ENCODE measurements around the gene BRAF.
"Not testable (repeated sequence)": the region's sequence is repeated elsewhere in the genome, so short reads cannot be mapped to it uniquely, and the experiment has no call there.

The BRAF gene

DNA sequence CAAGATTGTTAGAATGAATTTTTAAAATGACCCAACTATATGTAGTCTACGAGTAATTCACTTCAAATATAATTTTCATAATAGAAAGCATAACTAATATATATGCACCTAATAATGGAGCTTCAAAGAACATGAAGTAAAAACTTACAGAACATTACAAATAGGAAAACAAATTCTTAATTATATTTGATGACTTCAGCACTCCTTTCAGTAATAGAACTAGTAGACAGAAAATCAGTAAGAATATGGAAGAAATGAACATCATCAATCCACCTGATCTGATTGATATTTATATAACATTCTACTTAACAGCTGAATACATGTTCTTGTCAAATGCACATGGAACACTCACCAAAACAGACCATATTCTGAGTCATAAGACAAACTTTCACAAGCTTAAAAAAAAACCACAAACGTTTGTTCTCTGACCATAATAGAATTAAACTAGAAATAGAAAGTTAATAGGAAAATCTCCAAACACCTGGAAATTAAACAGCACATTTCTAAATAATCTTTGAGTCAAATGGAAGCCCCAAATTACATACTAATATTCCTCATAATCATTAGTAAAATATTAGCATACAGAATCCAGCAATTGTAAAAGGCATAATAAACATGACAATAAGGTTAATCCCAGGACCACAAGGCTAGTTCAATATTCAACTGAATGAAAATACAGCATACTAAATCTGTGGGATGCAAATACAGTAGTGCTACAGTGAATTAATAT, 48.0 kb downstream of the BRAF start:
- DNase-seq = peak; percentile 47

DNA sequence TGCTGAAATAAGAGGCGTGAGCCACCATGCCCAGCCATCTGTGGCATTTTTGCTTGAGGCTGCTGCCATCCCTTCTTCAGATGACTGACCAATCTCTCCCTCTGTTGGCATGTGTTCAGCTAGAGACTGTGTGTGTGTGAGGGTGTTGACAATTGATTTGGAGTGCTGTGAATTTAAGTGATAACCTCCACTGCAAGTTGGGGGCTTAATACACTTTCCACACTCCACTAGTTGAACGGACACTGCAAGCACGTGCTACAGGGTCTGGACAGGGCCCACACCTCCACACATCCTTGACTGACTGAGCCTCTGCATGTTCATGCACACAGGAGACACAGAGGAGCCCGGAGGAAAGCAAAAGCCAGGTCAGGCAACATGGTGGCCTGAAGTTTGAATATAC, 51.3 kb downstream of the BRAF start:
- no peak for DNase-seq

DNA sequence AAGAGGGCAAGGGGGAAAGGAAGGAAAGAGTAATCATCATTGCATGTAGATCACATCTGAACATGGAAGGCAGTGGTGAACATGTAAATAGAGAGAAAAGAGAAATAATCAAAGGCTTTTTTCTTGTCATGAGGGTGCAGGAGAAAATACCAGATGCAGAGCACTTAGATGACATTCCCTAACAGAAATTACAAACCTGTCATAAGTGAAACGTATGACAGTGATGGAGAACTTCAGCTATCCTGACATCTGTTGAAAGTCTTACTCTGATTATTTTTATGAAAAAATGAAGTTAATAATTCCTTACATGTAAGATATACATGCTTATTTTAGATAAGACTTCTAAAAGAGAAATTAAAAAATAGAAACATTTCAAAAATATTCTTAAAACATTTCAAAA, 54.7 kb downstream of the BRAF start:
- no peak for DNase-seq

DNA sequence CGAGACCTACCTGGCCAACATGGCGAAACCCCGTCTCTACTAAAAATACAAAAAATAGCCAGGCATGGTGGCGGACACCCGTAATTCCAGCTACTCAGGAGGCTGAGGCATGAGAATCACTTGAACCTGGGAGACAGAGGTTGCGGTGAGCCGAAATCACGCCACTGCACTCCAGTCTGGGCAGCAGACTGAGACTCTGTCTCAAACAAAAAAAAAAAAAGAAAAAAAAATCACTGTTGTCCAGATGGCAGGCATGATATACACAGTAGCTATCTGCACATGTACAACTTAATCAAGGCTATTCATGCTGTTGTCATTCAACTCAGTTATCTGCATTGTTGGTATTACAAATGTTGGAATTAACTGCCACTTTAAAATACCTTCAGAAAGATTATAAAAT, 55.3 kb downstream of the BRAF start:
- DNase-seq = no peak

DNA sequence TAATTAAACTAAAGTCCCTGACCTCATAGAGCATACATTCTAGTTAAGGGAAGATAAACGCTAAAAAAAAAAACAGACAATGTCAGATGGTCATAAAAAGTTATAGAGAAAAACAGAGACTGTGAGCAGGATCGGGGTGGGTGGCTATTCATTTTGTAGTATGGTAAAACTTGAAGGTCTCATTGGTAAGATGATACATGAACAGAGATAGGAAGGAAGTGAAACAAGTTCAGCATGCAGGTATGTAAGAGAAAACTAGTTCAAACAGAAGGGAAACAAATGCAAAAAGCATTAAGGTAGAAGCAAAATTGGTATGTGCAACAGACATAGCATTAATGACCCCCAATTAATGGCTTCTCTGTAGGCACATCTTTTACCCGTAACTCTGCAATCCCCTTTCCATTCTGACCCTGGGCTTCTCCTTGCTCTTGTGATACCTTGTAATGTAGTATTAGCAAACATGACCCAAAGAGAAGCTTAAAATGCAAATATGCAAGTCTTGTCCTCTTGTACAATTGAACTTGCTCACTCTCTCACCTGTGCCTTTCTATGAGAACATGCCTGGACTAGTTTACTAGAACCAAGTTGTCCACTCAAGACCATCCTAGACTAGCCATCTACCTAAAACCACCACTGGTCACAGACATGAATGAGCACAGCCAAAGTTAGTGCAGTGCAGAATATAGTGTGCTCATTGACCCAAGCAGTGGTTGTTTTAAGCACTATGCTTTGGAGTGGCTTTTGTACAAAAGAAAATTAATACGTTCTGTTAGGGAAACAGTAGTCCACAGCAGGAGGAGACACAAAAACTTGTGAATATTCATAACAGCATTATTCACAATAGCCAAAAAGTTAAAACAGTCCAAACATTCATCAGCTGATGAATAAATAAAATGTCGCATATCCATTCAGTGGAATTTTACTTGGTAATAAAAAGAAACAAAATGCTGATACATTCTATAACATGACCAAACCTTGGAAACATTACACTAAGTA, 57.0 kb downstream of the BRAF start:
- DNase-seq = no peak

GRCh38 chr7:140866926-140867325, 57.8 kb downstream of the BRAF start:
- no peak for DNase-seq

GRCh38 chr7:140864732-140865131, 60.0 kb downstream of the BRAF start:
- no peak for DNase-seq

GRCh38 chr7:140863867-140864266, 60.9 kb downstream of the BRAF start:
- no peak for DNase-seq

GRCh38 chr7:140863184-140863583, 61.5 kb downstream of the BRAF start:
- no peak for DNase-seq

DNA sequence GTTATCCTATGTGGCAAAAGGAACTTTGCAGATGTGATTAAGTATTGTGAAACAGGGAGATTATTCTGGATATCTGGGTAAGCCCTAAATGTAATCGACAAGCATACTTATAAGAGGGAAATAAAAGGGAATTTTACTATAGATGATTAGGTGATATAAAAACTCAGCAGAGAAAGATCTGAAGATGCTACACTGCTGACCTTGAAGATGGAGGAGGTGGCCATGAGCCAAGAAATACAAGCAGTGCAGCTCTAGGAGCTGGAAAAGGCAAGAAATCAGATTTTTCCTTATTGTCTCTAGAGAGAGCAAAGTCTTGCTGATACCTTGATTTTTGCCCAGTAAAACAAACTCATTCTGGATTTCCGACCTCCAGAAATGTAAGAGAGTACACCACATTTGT, 67.7 kb downstream of the BRAF start:
- DNase-seq = peak; percentile 2

DNA sequence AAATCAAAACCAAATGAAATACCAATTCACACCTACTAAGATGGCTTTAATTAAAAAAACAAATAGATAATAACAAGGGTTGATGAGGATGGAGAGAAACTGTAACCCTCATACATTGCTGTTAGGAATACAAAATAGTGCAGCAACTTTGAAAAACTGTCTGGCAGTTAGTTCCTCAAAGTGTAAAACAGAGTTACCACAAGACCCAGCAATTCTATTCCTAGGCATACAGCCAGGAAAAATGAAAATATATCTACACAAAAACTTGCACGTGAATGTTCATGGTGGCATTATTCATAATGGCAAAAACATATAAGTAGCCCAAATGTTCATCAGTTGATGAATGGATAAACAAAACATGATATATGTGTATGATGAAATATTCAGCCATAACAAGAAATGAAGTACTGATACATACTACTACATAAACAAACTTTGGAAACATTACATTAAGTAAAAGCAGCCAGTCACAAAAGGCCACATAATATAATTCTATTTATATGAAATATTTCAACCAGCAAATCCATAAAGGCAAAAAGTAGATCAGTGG, 83.5 kb downstream of the BRAF start:
- DNase-seq = peak; percentile 31

GRCh38 chr7:140831724-140832123, 93.0 kb downstream of the BRAF start:
- no peak for DNase-seq

DNA sequence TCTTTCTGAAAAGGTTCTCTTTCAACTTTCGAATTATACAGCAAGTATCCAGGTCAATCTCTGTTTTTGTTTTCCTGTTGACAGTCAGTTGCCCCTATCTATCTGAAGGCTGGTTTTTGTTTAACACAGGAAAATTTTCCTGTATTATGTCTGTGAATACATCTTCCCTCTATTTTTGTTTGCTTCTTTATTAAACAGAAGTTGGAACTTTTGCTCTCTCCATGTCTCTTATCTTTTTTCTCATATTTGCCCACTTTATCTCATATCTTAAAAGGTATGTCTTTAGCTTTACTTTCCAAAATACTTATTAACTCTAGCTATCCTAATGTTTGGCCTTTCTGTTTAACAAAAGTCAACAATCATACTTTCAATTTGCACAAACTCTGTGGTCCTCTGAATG, 95.0 kb downstream of the BRAF start:
- DNase-seq = no peak

- DNase-seq = no peak
Measured at GRCh38 chr7:140828741-140829140, 96.0 kb downstream of the BRAF start.

DNA sequence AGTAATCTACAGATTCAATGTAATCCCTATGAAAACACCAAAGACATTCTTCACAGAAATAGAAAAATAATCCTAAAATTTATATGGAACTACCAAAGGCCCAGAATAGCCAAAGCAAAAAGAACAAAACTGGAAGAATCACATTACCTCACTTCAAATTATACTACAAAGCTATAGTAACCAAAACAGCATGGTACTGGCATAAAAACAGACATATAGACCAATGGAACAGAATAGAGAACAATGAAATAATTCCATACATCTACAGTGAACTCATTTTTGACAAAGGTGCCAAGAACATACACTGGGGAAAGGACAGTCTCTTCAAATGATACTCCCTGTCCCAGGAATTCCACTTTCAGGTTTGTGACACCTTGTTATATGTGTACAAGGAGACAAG, 107.3 kb downstream of the BRAF start:
- DNase-seq = not testable (repeated sequence)

- DNase-seq = peak; percentile 64
Measured at GRCh38 chr7:140810830-140811556, 113.7 kb downstream of the BRAF start.

DNA sequence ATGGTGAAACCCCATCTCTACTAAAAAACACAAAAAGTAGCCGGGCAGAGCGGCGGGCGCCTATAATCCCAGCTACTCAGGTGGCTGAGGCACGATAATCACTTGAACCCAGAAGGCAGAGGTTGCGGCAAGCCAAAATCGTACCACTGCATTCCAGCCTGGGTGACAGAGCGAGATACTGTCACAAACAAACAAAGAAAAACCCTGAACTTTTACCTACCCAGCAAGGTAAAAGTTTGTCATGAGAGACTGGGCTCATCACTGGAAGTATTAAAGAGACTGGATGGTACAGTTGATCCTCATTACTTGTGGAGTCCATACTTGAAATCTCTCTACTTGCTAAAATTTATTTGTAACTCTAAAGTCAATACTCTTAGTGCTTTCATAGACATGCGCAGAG, 114.3 kb downstream of the BRAF start:
- DNase-seq = no peak

GRCh38 chr7:140778975-140779374, 145.8 kb downstream of the BRAF start:
- no peak for DNase-seq

- DNase-seq = no peak
Measured at GRCh38 chr7:140778568-140778967, 146.2 kb downstream of the BRAF start.

GRCh38 chr7:140774371-140774770, 150.4 kb downstream of the BRAF start:
- DNase-seq = no peak

DNA sequence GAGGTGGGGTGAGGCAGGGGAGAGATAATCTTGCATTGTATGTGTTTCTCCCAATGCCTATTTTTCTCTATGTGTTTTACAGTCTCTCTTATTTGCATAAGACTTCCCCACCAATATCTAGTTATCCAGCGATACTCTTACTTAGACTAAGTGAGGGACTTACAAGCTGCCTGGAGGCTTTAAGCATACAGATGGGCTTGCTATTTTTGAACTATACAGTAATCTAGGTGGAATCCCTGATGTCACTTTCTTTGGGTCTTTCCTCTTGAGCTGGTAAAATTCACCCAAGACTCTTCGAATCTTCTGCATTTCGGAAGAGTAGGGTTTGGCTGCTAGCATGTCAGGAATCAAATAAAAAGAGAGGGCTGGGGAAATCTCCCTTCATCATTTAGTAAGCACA, 151.6 kb downstream of the BRAF start:
- no peak for DNase-seq

DNA sequence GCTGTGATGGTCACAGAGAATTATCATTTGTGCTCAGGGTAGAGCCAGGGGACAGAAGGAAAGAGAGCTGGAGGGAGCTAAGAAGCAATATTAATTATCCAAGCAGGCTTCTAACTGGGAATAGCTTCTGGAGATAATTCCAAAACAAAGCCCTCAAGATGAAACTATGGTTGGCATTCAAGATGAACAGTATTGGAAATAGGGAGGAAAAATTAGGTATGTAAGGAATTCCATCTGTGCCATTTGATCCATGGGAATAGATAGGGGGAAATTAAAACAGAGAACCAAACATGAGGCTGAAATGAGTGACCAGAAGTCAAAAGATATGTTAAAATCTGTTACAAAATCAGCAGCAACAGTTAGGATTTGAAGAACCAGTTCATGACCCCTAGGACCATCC, 152.9 kb downstream of the BRAF start:
- peak; percentile 12 for DNase-seq

- no peak for DNase-seq
Measured at GRCh38 chr7:140769852-140770251, 154.9 kb downstream of the BRAF start.

All from fibroblast of skin of scalp (primary cell).